ENCODE data around the gene CRMP1.

DNA sequence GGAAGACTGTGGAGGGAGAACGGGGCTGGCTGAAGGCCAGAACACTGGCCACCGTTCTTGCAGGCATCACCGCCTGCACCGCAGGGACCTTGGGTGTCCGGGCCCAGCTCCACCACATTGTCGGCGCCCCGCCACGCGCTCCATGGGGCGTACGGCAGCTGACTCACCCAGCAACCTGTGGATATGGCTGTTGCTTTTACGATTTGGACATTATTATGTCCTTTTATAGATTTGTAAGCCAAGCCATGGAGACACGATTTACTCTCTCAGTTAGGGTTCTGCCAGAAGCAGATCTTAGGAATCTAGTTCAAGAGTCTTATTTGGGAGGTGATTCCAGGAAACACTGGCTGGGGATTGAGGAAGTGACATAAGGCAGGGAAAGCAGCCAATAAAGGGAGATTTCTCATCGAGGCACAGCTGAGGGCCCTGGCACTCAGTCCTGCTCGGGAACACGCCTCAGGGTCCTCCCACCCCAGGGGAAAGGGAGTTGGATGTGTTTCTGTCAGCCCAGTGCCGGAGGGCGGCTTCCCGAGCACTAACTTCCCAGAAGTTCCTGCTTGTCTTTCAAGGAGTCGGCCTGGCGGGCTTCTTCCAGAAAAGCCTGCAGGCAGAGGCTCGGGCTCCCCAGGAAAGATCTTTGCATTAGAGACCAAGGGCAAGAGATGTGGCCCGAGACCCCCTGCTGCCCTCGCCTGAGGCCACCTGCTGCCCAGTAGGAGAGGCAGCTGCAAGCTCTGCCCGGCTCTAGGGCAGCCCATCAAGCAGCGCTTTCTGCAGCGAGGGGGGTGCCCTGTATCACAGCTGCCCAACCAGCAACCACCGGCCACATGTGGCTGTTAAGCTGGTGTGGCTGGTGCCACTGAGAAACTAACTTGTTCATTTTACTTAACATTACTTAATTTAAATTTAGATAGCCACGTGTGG is 52.9 kb downstream of the CRMP1 start:
- TF ChIP-seq, protein P1, sequence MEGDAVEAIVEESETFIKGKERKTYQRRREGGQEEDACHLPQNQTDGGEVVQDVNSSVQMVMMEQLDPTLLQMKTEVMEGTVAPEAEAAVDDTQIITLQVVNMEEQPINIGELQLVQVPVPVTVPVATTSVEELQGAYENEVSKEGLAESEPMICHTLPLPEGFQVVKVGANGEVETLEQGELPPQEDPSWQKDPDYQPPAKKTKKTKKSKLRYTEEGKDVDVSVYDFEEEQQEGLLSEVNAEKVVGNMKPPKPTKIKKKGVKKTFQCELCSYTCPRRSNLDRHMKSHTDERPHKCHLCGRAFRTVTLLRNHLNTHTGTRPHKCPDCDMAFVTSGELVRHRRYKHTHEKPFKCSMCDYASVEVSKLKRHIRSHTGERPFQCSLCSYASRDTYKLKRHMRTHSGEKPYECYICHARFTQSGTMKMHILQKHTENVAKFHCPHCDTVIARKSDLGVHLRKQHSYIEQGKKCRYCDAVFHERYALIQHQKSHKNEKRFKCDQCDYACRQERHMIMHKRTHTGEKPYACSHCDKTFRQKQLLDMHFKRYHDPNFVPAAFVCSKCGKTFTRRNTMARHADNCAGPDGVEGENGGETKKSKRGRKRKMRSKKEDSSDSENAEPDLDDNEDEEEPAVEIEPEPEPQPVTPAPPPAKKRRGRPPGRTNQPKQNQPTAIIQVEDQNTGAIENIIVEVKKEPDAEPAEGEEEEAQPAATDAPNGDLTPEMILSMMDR (IDR thresholded peaks at IDR 0.05), result no peak
- TF ChIP-seq TEAD4 (CRISPR knock-in tag; IDR thresholded peaks at IDR 0.05) (no peak), ESRRA (CRISPR knock-in tag; IDR thresholded peaks at IDR 0.05; ENCODE audit: borderline replicate concordance) (no peak), GABPB1 (CRISPR knock-in tag; IDR thresholded peaks at IDR 0.05) (no peak), MYBL2 (CRISPR knock-in tag; IDR thresholded peaks at IDR 0.05) (no peak), TCF7 (CRISPR knock-in tag; IDR thresholded peaks at IDR 0.05; ENCODE audit: low read depth) (no peak), GTF2I (CRISPR knock-in tag; conservative IDR thresholded peaks at IDR 0.05) (no peak)
- TF ChIP-seq, protein P2, sequence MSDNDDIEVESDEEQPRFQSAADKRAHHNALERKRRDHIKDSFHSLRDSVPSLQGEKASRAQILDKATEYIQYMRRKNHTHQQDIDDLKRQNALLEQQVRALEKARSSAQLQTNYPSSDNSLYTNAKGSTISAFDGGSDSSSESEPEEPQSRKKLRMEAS (CRISPR knock-in tag; IDR thresholded peaks at IDR 0.05), result no peak
- TF ChIP-seq, protein P3, sequence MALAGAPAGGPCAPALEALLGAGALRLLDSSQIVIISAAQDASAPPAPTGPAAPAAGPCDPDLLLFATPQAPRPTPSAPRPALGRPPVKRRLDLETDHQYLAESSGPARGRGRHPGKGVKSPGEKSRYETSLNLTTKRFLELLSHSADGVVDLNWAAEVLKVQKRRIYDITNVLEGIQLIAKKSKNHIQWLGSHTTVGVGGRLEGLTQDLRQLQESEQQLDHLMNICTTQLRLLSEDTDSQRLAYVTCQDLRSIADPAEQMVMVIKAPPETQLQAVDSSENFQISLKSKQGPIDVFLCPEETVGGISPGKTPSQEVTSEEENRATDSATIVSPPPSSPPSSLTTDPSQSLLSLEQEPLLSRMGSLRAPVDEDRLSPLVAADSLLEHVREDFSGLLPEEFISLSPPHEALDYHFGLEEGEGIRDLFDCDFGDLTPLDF (CRISPR knock-in tag; IDR thresholded peaks at IDR 0.05), result no peak
- TF ChIP-seq, protein P4, sequence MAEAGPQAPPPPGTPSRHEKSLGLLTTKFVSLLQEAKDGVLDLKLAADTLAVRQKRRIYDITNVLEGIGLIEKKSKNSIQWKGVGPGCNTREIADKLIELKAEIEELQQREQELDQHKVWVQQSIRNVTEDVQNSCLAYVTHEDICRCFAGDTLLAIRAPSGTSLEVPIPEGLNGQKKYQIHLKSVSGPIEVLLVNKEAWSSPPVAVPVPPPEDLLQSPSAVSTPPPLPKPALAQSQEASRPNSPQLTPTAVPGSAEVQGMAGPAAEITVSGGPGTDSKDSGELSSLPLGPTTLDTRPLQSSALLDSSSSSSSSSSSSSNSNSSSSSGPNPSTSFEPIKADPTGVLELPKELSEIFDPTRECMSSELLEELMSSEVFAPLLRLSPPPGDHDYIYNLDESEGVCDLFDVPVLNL (CRISPR knock-in tag; IDR thresholded peaks at IDR 0.05; ENCODE audit: borderline replicate concordance, low read depth), result no peak
- TF ChIP-seq, protein P5, sequence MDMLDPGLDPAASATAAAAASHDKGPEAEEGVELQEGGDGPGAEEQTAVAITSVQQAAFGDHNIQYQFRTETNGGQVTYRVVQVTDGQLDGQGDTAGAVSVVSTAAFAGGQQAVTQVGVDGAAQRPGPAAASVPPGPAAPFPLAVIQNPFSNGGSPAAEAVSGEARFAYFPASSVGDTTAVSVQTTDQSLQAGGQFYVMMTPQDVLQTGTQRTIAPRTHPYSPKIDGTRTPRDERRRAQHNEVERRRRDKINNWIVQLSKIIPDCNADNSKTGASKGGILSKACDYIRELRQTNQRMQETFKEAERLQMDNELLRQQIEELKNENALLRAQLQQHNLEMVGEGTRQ (CRISPR knock-in tag; IDR thresholded peaks at IDR 0.05), result no peak

Measured in WTC11 (cell line).